HuH-7.5 (cell line): Measurements from ENCODE around the gene UNK.
"Not testable (repeated sequence)": the region's sequence is repeated elsewhere in the genome, so short reads cannot be mapped to it uniquely, and the experiment has no call there.

Experiments
- DNase-seq: peaks from one replicate; pipeline ENCODE4 v3.0.0; 2011; ENCODE audit warnings: low spot score

The UNK gene

DNA sequence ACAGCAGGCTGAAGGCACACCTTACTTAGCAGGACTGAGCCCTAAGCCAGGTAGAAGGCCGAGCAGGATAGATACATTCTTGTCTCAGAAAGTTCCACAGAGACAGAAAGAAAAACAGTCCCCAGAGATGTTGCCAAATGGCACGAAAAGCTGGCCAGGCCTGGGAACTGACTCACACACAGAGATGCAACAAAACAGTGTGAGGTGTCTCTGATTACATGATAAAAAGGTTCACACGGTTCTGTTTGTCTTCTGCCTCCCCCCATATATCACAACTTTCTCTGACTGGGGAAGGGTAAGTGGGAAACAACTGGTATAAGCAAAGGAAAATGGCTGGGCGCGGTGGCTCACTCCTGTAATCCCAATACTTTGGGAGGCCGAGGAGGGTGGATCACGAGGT is 68.8 kb downstream of the UNK start:
- DNase-seq: no peak

GRCh38 chr17:75854101-75854748 is 69.6 kb downstream of the UNK start:
- no peak for DNase-seq

DNA sequence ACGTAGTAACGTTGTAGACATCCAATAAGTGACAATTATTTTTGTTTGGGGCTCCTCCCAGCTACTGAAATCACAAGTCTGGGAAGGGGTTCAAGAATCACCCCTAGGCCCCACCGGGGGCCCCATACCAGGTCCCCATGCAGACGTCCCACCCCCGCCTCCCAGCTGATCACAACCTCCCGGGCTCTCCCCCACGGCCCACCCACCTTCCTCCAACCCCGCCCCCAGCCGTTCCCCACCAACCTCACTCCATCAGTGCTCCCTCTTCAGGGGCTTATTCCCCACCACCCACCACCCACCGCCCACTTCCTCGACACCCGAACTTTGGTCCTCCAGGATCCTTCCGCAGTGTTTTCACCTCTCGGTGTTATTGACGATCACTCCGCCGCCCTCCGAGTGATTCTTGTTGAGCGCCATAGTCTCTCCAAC is 70.3 kb downstream of the UNK start:
- no peak for DNase-seq

DNA sequence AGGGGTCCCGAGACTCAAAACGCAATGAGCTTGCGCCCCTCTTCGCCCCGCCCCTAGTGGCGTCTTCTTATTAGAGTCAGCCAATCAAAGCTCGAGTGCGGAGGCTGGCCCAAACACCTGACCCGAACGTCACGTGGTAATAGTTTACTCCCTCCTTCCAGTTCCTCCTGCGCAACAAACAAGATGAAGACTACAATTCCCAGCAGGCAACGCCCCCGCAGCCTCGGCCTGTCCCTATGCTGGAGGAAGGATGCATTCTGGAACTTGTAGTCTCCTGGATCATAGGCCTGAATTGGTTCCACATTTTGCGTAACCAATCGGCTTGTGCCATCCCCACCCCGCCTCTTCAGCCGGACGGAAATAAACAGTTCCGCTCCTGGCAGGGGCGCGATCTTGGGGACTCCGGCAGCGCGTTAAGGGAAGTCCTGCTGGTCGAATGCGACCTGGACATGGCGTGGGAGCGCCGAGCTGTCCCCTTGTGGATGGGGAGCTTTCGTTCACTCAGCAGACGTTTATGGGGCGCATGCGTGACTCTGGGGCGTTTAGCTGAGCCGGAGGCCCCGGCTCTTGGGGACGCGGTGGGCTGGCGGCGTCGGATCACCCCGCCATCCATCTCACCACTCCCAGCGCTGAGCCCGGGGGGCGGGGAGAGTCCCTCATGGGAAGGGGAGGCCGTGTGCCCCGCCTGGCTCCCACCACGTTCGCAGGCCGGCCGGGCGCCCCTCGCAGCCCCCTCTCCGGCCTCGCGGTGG is 70.9 kb downstream of the UNK start, which contains the start of gene WBP2:
Gene WBP2, minus strand, starts transcription at position 26 of the 752 bp plus-strand sequence. CDS start 38 bp downstream, outside the sequence.
- peak; percentile 98 for DNase-seq

GRCh38 chr17:75856062-75856756 is 71.6 kb downstream of the UNK start:
- DNase-seq: no peak

DNA sequence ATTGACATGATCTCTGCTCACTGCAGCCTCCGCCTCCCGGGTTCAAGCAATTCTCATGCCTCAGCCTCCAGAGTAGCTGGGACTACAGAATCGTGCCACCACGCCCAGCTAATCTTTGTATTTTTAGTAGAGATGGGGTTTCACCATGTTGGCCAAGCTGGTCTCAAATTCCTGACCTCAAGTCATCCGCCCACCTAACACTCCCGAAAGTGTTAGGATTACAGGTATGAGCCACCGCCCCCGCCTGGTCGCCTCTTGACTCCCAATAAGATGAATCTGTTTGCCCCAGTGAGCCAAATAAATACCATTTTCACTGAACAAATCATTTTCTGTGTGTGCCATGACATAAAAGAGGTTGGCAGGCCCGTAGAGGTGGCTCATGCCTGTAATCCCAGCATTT is 74.8 kb downstream of the UNK start:
- DNase-seq: not testable (repeated sequence)

GRCh38 chr17:75861927-75862317 is 77.3 kb downstream of the UNK start:
- DNase-seq: no peak

- no peak for DNase-seq
Observed at GRCh38 chr17:75864448-75864871, 79.9 kb downstream of the UNK start.

- not testable (repeated sequence) for DNase-seq
Observed at GRCh38 chr17:75864887-75865286, 80.3 kb downstream of the UNK start.

- not testable (repeated sequence) for DNase-seq
Observed at GRCh38 chr17:75865404-75866188, 81.0 kb downstream of the UNK start.

DNA sequence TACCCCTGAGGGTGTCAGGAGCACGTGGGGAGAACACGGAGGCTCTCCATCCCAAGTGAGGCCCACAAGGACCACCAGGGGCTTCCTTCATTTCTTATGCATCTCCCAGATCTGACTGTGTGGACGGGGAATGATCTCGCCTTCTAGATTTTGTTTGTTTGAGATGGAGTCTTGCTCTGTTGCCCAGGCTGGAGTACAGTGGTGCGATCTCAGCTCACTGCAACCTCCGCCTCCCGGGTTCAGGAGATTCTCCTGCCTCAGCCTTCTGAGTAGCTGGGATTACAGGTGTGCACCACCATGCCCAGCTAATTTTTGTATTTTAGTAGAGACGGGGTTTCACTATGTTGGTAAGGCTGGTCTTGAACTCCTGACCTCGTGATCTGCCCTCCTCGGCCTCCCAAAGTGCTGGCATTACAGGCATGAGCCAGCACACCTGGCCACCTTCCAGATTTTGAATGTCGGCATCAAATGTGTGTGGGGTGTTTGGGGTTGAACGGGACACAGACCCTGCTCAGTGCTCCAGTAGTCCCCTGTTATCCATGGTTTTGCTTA is 84.2 kb downstream of the UNK start:
- DNase-seq: not testable (repeated sequence)

DNA sequence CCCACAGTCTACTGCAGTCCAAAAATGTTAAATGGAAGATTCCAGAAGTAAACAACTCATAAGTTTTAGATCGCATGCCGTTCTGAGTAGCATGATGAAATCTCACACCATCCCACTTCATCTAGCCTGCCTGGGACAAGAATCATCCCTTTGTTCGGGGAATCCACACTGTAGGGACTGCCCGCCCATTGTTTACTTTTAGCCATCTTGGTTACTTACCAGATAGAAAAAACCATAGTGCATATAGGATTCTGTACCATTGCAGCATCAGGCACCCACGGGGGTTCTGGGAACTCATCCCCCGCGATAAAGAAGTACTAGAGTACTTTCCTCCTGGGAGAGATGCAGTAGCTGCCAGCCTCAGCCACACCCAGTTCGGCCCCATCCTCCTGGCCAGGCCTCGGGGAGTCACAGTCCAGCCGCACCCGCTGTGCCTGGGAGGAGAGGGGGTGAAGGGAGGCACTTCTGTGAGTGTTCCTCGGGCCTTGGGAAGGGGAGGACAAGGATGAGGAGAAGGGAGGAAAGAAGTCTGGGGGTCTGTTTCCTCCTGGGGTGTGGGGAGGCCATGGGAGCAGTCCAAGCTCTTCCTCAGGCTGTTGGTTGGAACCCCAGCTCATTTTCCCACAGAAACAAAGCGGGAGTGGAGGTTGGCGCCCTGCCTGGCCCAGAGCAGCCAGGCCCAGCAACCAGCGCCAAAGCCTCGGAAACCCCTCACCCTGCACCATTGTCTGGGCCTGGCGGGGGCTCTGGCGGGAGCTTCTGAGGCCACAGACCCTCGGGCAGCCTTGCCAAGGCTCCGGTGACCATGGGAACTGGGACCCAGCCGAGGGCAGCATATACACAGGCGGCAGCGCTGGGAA is 84.9 kb downstream of the UNK start:
- no peak for DNase-seq

- DNase-seq: not testable (repeated sequence)
Observed at GRCh38 chr17:75870228-75870627, 85.6 kb downstream of the UNK start.

- DNase-seq: peak; percentile 89
Observed at GRCh38 chr17:75872434-75873351, 88.1 kb downstream of the UNK start.

- no peak for DNase-seq
Observed at GRCh38 chr17:75873587-75874322, 89.1 kb downstream of the UNK start.

- DNase-seq: no peak
Observed at GRCh38 chr17:75874323-75875181, 89.9 kb downstream of the UNK start.
